ENCODE results near the gene GOLGA6C. TPM values are rescaled to one million over a fixed set of nuclear protein-coding genes. Genes with fewer than 3 reads are reported as not detected.
"Not testable (repeated sequence)": the region's sequence is repeated elsewhere in the genome, so short reads cannot be mapped to it uniquely, and the experiment has no call there.

GOLGA6C gene
- not detected in 2 replicates for total RNA-seq

DNA sequence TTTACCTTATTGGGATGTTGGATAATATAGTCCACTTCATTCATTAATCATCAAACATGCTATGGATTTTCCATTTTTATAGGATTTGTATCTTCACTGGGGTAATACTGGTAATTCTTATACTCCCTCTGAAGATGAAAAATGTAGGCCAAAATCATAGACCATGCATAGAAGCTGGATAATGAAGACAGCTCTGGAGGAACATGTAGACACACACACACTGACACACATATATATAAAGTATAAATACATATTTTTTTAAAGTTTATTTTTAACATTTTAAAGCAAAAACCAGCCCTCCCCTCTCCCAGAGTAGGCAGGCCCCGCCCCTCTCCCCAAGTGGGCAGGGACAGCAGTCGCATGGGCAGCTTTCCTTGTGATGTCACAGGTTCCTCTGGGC lies at the start of gene GOLGA6C:
GOLGA6C (plus strand) TSS at position 301 of the 400 bp plus-strand sequence. CDS start 265 bp downstream, outside the sequence.
- not testable (repeated sequence) for DNase-seq (ENCODE audit: low read depth in 2 of 2)

DNA sequence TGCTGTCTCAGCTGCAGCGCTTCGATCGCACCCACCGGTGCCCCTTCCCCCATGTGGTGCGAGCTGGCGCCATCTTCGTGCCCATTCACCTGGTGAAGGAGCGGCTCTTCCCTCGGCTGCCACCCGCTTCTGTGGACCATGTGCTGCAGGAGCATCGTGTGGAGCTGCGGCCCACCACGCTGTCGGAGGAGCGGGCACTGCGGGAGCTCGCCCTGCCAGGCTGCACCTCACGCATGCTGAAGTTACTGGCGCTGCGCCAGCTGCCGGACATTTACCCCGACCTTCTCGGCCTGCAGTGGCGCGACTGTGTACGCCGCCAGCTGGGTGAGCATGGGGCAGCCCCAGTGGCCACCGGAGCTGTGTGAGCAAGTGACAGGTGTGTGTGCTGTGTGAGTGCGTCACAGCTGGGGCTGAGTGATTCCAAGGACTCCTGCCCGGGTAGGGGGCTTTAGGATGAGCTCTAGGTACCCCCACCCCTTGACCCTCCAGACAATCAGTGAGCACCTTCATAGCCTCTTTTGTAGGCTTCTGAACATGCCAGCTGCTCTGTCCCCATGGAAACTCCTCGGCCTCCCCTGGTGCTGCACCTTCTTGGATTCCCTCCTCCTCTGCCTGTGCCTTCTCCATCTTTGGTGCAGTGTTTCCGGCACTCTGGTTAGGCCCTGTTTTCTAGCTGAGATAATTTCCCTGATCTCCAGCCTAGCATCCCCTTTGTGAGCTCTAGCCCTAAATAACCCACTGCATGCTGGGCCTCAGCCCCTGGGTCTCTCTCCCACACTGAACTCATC lies 49.4 kb upstream of the GOLGA6C start:
- peak in 1 of 2 donors; percentile 38 for DNase-seq (ENCODE audit: low read depth in 2 of 2)

GRCh38 chr15:75209289-75209676 lies 48.9 kb upstream of the GOLGA6C start:
- no peak for DNase-seq (ENCODE audit: low read depth in 2 of 2)

GRCh38 chr15:75210811-75211230 lies 47.3 kb upstream of the GOLGA6C start:
- no peak for DNase-seq (ENCODE audit: low read depth in 2 of 2)

DNA sequence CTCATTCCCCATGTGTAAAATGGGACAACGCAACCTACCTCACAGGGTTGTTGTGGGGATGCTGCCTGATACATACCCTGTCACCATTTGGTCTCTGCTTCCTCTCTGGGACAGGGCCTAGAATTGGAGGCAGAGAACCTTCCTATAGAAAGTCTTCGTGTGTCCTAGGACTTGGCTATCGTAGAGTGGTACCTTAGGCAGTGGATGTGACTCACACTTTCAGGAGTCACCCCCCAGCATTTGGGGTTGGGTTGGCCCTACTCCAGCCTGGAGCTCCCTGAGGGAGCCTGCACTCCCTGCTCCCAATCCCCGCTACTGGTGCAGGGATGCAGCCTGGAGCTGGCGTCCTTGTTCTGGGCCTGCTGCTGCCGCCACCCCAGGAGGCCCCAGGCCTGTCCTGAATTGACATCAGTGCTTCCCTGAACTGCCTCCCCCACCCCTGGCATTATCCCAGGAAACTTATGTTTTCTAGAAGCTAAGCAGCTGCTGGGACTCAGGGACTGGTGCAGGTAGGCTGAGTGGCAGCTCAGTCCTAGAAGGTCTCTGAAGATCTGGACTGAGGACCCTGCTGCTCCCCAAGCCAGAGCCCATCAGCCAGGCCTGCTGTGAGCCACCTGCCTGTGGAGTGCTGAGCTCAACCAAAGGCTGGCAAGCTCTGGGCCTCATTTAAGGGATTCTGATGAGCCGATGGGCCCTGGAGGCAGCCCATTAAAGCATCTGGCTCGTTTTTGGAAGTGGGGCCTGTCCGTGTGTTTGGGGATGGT lies 46.5 kb upstream of the GOLGA6C start:
- no peak for DNase-seq (ENCODE audit: low read depth in 2 of 2)

DNA sequence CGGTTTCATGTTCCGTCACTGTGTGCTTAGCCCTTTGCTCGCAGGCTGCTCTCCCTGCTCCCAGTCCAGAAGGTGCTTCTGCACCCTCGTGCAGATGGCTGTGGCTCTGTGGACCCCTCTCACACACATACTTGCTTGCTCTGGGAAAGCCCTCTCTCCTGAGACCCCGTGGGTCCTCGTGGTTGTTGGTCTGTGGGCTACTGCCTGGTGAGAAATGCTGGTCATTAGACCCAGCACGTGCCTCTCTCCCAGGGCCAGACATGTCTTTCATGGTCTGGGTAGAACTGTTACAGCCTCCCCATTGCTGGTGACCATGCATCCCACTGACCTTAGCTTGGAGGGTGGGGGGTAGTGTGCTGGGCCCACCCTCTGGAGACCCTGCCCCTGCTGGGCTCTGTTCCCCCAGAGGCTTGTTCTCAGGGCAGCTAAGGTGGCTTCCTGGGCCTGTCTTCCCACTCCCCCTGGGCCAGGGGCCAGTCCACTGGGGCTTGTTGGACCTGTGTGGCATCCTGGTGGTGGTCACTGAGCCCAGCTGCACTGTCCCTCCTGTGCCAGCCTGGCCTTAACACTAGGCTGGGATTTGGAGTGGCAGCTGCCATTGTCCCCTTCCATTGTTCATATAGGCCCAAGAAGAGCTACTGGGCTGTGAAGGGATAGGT lies 45.8 kb upstream of the GOLGA6C start:
- no peak for DNase-seq (ENCODE audit: low read depth in 2 of 2)

DNA sequence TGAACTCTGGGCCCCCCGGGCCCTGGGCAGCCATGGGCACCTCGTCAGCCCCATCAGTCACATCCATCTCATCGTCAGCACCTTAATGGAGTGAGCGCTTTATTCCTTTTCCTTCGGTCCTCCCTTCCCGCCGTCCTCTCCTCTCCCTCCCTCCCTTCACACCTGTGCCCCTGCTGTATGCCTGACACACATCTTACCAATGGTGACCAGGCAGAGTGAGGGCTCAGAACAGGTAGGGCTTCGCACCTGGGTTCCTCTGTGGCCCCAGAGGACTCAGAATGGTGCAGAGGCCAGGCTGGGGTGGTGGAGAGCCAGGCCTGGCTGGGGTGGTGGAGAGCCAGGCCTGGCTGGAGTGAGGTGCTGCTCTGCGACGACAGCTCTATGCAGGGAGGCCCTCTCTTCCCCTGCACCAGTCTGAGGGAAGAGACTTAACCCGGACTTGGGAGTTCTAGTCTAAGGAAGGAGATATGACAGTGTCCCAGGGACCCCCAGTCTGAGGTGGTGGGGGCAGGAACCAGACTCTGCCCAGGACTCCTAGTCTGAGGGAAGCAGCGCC lies 44.8 kb upstream of the GOLGA6C start:
- no peak for DNase-seq (ENCODE audit: low read depth in 2 of 2)

DNA sequence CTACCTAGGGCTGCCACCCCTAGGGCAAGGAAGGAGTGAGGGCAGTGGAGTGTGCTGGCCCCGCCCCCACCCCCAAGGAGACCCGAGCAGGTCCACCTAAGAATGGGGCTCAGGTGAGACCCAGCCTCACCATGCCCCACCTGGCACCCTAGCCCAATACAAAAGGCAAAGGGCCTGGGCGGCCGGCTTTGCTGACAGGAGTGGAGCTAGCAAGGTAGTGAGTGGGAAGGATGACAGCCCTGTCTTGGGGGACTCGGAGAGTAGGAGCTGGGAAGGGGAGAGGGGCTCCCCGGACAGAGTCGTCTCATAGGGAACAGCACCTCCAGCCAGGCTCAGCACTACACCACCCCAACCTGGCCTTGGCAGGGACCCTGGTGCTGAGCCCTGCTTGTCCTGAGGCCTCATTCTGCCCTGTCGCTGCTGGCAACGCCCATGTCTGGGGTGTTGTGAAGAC lies 44.3 kb upstream of the GOLGA6C start:
- DNase-seq (ENCODE audit: low read depth in 2 of 2), result no peak

DNA sequence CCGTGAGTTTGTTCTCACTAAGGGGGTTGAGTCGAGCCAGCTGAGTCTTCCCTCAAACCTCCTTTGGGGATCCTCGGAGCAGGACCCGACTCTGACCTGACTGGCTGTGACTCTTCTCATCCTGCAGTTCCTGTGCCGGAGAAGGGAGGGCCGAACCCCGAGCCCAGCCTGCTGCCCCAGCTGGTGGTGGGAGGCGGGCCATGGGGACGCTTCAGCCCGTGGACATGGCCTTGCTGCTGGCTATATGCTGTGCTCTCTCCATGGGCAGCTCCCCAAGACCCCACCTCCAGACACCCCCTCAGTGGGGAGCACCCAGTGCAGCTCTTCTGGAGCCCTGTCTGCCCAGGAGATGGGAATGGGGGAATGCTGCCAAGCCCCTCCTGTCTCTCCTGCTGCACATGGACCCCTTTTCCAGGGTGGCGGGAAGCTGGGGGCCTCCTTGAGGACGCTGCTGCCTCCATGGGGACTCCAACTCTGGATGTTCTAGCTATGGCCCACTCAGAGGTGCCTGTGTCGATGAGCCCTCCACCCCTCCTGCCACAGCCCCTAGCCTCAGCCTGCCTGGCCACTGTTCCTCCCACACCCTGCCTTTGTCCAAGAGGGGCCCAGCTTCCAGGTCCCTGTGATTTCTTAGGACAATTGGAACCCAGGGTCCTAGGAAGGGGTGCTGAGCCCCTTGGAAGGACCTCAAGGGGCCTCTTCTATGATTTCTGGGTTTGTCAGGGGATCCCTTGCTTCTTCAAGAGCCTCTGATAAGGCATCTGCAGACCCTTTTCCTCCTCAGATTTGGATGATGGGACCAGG lies 43.6 kb upstream of the GOLGA6C start:
- DNase-seq (ENCODE audit: low read depth in 2 of 2), result no peak

- DNase-seq (ENCODE audit: low read depth in 2 of 2), result no peak
Measured at GRCh38 chr15:75215107-75216004, 42.8 kb upstream of the GOLGA6C start.

GRCh38 chr15:75217012-75217411 lies 41.1 kb upstream of the GOLGA6C start:
- DNase-seq (ENCODE audit: low read depth in 2 of 2), result no peak

GRCh38 chr15:75217574-75217973 lies 40.6 kb upstream of the GOLGA6C start:
- DNase-seq (ENCODE audit: low read depth in 2 of 2), result not testable (repeated sequence)

GRCh38 chr15:75219507-75219929 lies 38.6 kb upstream of the GOLGA6C start:
- not testable (repeated sequence) for DNase-seq (ENCODE audit: low read depth in 2 of 2)

GRCh38 chr15:75223688-75224087 lies 34.4 kb upstream of the GOLGA6C start:
- DNase-seq (ENCODE audit: low read depth in 2 of 2), result no peak

DNA sequence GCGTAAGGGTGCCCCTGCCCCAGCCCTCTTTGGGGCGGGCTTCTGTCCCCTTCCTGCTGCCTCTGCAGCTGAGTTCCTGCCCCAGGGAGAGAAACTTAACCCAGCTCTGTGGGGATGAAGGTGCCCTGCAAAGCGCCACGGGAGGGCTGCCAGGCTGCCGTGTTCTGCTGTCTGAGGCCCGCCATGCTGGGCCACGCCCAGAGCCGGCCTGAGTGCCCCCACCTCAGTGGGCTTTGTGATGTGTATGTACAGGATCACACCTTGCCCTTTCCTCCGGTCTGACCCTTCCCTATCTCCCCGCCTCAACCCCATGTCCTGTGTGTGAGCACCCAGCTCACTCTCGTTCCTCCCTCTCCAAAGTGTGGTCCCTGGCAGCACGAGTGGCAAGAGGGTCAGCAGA lies 33.9 kb upstream of the GOLGA6C start:
- DNase-seq (ENCODE audit: low read depth in 2 of 2), result no peak

GRCh38 chr15:75225102-75225836 lies 32.9 kb upstream of the GOLGA6C start:
- not testable (repeated sequence) for DNase-seq (ENCODE audit: low read depth in 2 of 2)

DNA sequence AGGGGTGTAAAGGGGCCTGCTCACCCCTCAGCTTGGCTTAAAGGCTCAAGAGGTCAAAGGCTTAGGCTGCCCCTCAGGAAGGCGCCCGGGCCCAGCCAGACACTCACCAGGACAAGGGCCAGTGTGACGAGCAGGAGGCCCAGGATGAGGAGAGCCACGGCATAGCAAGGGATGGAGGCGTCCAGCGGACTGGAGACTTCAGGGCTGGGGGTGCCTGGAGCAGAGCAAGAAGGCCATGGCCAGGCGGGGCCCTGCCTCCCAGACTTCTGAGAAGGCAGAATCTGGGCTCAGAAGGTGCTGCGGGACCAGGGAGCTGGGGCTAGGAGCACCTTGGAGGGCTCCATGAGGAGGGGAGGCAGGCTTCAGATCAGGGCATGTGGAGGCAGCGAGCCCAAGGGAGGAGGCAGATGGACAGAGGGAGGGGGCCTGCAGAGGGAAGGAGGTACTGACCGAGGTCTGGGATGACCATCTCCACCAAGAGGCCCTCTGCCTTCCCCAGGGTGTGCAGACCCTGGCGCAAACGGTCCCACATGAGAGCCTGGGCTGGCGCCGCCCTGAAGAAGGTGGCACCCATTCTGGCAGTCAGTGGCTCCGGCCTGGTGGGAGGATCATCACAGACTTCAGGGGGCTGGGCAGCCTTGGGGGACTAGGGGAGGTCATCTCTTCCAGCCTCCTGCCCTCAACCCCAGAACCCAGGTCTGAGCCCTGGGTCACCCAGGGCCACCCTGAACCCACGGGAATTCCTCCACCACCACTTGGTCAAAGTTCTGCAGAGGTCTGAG lies 32.0 kb upstream of the GOLGA6C start:
- DNase-seq (ENCODE audit: low read depth in 2 of 2), result no peak

DNA sequence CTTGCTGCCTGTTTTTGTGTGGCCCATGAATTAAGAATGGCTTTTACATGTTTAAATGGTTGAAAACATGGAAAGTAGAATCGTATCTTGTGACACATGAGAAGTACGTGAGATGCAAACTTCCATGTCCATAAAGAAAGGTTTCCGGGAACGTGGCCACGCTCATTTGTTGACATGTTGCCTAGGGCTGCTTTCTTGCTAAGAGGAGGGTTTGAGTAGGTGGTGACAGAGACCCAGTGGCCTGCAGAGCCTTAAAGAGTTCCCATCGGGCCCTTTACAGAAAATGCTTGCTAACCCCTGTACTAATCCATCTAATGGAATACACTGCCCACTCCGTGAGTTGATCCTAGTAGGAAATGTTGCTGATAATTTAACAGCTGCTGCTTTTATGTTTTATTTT lies 31.0 kb upstream of the GOLGA6C start:
- not testable (repeated sequence) for DNase-seq (ENCODE audit: low read depth in 2 of 2)
